Measurements from ENCODE around the gene PCSK4.
"Not testable (repeated sequence)": the region's sequence is repeated elsewhere in the genome, so short reads cannot be mapped to it uniquely, and the experiment has no call there.

Gene PCSK4

GRCh38 chr19:1490311-1491113 is at the start of gene PCSK4:
TSS of gene PCSK4 (minus strand) at chr19:1490350. CDS start at chr19:1490346, 4 bp downstream.
- peak; percentile 96 for DNase-seq

GRCh38 chr19:1539749-1540148 is 49.6 kb upstream of the PCSK4 start:
- DNase-seq: not testable (repeated sequence)

DNA sequence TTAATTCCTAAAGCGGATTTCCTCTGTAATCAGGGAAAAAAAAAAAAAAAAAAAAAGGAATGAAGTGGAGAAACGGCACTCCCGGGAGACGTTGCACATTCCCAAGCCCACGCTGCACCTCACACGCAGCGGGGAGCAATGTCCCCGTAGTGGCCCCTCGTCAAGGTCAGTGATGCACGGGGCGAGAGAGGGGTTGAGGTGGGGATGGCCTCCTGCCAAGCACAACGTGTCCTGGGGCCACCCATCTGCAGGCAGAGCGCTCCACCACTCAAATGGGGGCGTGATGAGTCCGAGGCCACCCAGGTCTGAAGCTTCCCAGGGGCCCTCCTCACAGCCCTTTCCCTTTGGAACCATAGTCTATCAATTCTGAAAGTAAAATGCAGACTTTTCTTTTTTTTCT is 48.8 kb upstream of the PCSK4 start:
- DNase-seq: no peak

DNA sequence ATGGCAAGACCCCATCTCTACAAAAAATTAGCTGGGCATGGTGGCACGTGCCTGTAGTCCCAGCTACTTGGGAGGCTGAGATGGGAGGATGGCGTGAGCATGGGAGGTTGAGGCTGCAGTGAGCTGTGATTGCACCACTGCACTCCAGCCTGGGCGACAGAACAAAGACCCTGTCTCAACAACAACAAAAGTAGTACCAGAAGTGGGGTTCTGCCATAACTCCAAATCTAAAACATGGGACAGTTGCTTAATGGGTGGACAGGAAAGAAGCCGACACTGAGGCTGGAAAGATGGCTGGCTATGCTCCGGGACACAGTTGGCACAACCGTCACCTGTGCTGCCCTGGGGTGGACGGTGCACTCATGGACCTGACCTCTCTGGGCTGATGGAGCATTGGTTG is 45.5 kb upstream of the PCSK4 start:
- not testable (repeated sequence) for DNase-seq

GRCh38 chr19:1534972-1535371 is 44.8 kb upstream of the PCSK4 start:
- no peak for DNase-seq

DNA sequence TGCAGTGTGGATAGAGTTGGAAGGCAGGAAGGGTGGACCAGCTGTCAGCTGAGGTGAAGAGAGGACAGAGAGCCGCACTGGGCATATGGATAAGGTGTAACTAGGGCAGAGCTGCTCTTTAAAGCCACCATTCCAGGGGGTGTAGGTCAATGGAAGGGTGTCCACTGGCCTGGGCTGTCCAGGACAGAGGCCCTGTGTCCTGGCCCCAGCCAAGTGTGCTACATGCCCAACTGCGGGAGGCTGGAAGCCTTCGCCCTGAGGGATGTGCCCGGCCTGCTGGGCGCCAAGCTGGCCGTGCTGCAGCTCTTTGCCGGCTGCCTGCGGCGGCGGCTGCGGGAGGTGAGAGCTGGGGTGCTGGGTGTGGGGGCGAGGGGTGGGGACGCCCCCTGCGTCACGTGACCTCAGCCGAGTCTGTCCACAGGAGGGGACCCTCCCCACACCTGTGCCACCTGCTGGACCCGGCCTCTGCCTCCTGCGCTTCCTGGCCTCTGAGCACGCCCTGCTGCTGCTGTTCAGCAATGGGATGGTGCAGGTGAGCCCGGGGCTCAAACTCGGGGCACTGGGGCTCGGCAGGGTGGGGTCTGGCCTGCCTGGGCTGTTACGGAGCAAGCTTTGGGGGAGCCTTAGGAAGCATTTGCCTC is 43.5 kb upstream of the PCSK4 start:
- DNase-seq: no peak

DNA sequence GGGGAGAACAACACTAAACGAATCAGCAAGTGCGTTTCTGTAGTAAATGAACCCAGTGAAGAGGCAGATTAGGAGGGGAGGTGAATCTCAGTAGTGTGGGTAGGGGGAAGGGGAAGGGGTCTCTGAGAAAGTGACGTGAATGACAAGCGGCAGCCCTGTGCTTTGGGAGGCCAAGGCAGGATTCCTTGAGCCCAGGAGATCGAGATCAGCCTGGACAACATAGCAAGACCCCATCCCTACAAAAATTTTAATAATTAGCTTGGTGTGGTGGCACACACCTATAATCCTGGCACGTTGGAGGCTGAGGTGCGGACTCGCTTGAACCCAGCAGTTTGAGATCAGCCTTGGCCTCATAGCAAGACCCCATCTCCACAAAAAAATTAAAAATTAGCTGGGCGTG is 41.9 kb upstream of the PCSK4 start:
- DNase-seq: no peak

DNA sequence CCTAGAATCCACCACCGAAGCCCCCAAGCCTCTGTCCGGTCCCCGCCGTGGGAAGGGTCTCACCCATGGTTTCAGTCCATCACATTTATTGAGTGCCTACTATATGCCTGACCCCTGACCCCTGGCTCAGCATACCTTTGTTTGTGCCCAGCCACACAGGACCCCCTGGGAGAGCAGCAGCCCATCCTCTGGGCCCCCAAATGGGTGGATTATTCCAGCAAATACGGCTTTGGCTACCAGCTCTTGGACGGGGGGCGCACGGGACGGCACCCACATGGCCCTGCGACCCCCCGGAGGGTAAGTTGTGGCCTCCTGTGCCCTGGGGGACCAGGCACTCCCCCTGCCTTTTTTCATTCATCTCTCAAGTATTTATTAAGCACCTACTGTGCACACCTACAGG is 41.4 kb upstream of the PCSK4 start:
- DNase-seq: no peak

GRCh38 chr19:1530856-1531255 is 40.7 kb upstream of the PCSK4 start:
- not testable (repeated sequence) for DNase-seq

GRCh38 chr19:1529430-1529816 is 39.3 kb upstream of the PCSK4 start:
- DNase-seq: no peak

DNA sequence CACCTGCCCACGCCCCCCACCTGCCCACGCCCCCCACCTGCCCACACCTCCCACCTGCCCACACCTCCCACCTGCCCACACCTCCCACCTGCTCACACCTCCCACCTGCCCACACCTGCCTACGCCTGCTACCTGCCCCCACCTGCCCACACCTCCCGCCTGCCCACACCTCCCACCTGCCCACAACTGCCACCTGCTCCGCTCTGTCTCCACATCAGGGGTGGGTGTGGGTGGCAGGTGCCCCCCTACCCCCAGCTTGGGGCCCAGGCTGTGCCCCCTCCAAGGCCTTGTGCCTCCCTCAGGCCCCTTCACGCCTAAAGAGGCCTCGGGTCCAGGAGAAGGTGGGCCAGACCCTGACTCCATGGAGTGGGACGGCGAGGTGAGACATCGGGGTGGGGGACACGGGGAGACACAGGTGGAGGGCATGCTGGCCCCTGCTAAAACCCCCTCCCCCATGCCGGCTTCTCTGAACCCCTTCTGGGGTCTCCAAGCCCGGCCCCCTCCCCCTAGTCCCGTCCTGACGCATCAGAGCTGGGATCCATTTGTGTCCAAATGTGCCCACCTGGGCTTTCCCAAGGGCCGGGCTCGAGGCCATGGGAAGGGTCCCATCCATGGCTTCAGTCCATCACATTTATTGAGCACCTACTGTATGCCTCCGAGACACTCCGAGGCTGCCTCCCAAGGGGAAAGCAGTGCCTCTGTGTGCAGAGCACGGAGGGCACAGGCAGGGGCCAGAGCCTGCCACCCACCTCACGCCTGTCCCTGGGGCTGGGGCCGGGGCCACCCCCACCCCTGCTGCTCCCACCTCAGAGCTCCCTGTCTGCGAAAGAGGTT is 38.7 kb upstream of the PCSK4 start:
- no peak for DNase-seq

- DNase-seq: no peak
These were observed 37.6 kb upstream of the PCSK4 start for GRCh38 chr19:1527650-1528309.

- DNase-seq: no peak
These were observed 37.0 kb upstream of the PCSK4 start for GRCh38 chr19:1526979-1527649.

GRCh38 chr19:1526066-1526778 is 36.1 kb upstream of the PCSK4 start:
- no peak for DNase-seq

DNA sequence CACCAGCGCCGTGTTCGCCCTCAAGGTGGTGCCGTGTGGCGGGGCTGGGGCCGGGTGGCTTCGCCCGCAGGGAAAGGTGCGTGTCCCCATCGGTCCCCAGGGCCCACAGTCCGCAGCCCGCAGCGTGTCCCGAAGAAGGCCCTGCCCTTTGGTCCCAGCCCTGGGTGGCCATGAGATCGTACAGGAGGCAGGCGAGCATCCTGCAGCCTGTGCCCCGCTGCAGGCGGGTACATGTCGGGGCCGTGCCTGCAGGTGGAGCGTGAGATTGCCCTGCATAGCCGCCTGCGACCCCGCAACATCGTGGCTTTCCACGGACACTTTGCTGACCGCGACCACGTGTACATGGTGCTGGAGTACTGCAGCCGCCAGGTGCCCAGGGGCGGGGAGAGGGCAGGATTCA is 35.2 kb upstream of the PCSK4 start:
- no peak for DNase-seq

GRCh38 chr19:1524972-1525325 is 34.8 kb upstream of the PCSK4 start:
- no peak for DNase-seq

DNA sequence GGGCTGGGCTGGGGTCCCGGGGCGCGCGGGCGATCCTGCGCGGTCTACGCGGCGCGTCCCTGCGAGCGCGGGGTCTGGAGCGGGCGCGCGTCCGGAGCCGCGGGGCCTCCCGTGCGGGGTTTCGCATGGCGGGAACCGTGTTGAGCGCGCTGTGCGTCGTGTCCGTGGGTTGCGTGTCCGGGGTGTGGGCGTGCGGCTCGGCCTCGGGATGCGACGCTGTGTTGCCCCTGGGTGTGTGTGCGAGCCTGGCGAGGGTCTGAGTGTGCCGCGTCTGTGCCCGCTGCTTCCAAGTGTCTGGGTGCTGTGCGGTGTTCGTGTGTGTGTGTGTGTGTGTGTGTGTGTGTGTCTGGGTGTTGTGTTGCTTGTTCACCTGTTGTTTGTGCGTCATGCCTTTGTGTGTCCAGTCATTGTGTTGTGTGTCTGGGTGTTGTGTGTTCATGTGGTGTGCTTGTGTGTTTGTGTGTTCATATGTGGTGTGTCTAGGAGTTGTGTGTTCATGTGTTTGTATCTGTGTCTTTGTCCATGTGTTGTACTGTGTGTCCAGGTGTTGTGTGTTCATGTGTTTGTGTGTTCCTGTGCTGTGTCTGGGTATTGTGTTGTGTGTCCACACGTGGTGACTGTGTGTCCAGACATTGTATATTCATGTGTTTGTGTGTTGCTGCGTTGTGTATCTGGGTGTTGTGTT is 34.3 kb upstream of the PCSK4 start:
- DNase-seq: no peak

DNA sequence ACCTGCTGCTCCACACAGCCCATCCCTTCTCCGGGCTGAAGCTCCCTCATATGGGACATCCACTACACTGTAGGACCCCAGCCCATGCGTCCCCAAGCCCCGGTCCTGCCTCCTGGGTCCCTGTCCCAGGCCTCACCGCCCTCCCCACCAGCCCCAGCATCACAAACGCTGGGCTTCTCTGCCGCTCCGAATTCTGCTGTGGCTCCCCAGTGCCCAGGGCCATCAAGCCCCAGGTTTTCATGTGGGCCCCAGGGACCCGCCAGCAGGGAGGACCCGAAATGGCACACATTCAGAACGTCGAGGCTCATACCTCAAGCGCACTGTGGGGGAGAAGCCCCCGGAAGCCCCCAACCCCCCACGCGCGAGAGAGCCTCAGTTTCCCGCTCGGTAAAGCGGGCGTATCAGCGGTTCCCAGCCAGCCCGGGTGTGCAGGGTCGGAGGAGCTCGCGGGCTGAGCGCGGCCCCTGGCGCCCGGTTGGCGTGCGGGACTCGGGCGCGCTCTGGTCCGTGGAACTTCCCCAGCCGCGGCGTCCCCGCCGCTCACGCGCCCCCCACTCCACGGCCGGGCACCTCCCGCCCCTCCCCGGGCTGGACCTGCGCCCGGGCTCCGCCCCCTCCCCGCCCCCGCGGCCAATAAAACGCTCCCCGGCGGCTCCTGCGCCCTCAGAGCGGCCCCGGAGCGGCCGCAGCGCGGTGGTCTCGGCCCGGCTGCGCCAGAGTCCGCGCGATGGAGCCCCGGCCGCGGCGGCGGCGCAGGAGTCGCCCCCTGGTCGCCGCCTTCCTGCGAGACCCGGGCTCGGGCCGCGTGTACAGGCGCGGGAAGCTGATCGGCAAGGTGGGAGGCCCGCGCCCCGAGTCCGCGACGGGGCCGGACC is 33.5 kb upstream of the PCSK4 start, which contains the start of gene PLK5:
TSS of gene PLK5 (plus strand) at position 666 of the 875 bp plus-strand sequence. CDS start 2,920 bp downstream, outside the sequence.
- DNase-seq: no peak

DNA sequence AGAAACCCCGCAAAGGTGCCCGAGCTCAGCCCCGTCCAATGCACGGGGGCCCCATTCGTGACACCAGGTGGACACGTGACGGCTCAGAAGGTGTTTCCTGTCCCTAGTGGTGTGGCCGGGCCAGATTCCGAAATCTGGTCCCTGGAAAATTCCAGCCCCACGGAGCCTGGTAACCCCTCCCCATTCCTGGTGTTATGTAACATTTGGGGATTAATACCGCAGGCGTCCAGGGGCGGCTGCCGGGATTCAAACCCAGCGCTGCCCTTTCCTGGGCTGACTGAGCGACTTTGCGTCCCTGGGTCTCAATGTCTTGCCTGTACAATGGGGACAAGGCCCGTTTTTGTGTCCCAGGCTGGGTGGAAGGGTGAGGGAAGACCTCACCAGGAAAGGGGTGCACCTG is 32.7 kb upstream of the PCSK4 start:
- no peak for DNase-seq

- DNase-seq: no peak
These were observed 31.9 kb upstream of the PCSK4 start for GRCh38 chr19:1522061-1522460.
